Spleen (tissue), 7 donors: ENCODE measurements around the gene C1orf35.

Experiments
- CTCF ChIP-seq, 11 experiments: fragments of 200-600 bp in 7 of 11; fragments of 450-650 bp in 4 of 11; sonication (generic) in 4 of 11; IDR thresholded peaks in 8 of 11; conservative IDR thresholded peaks in 3 of 11; 1 replicate in 7 of 11; 2 replicates in 4 of 11; pipeline versions ENCODE4 v1.4.0 to v1.8.0; 2016 to 2021; ENCODE audit warnings: antibody characterized with exemption in 11 of 11, inconsistent platforms in 4 of 11, mild to moderate bottlenecking in 1 of 11
- POLR2A ChIP-seq, 3 donors: fragments of 450-650 bp; IDR thresholded peaks; one replicate each; pipeline ENCODE4 v1.5.1; 2017; ENCODE audit warnings: antibody characterized with exemption in 3 of 3, mild to moderate bottlenecking in 1 of 3
- POLR2AphosphoS5 ChIP-seq, 3 donors: sonication (generic); formaldehyde crosslinking; IDR thresholded peaks; one replicate each; pipeline ENCODE4 v1.5.1; 2017; ENCODE audit warnings: antibody characterized with exemption in 3 of 3
- donor health status: DM: no; HTN: no; CAD: no; lungs with moderate emphysema.
- donor health status: DM: no; HTN: no; CAD: no.
- donor health status: DM: no; HTN: no; CAD: no.

GRCh38 chr1:228070173-228070572 is 33.0 kb downstream of the C1orf35 start:
- TF ChIP-seq CTCF (IDR thresholded peaks at IDR 0.05 in 8 of 11, conservative IDR thresholded peaks at IDR 0.05 in 3 of 11) (no peak), POLR2A (IDR thresholded peaks at IDR 0.05) (no peak), POLR2AphosphoS5 (IDR thresholded peaks at IDR 0.05) (no peak)
